ENCODE data around the gene CD4. TPM values are rescaled to one million over a fixed set of nuclear protein-coding genes. Genes with fewer than 3 reads are reported as not detected.

CD4 gene
- total RNA-seq, 1 experiment from 2014 or later: 0.42 TPM

- TF ChIP-seq SIN3A (IDR thresholded peaks at IDR 0.05; ENCODE audit: low read depth): no peak
- TF ChIP-seq ATF3 (IDR thresholded peaks at IDR 0.05): no peak
Observed at GRCh38 chr12:6855322-6855721, 66.0 kb downstream of the CD4 start (continued).

- peaks cover 60 to 73% of the 10 kb centered on the region in 2 experiments for H3K36me3 ChIP-seq (ENCODE audit: control insufficient read depth in 1 of 2, insufficient read depth in 2 of 2, low read length in 2 of 2)
- CTCF ChIA-PET: no interaction called here
- POLR2A ChIA-PET: interaction anchor here (1.1 kb wide), 1 partner anchor 10 kb away, joined by 3 read pairs; no protein-coding TSS in a partner anchor
- TF ChIP-seq TCF7L2 (IDR thresholded peaks at IDR 0.05; ENCODE audit: borderline replicate concordance, extremely low read depth, insufficient read depth, insufficient read length): no peak
- TF ChIP-seq ZNF274 (IDR thresholded peaks at IDR 0.05; ENCODE audit: low read depth, low read length): no peak
- no peak for TF ChIP-seq EGR1 (IDR thresholded peaks at IDR 0.05; ENCODE audit: low read depth)
- no peak for TF ChIP-seq ZBTB33 (IDR thresholded peaks at IDR 0.05; ENCODE audit: extremely low read depth, insufficient replicate concordance, low read length)
- TF ChIP-seq EZH2phosphoT487 (IDR thresholded peaks at IDR 0.05; ENCODE audit: borderline replicate concordance): no peak
- no peak for TF ChIP-seq RAD21 (IDR thresholded peaks at IDR 0.05; ENCODE audit: low read depth)
- no peak for TF ChIP-seq CBX3 (IDR thresholded peaks at IDR 0.05; ENCODE audit: low read depth)
- no peak for TF ChIP-seq CEBPB (IDR thresholded peaks at IDR 0.05; ENCODE audit: low read depth)
- TF ChIP-seq CTCF (IDR thresholded peaks at IDR 0.05 in 2 of 3, conservative IDR thresholded peaks at IDR 0.05 in 1 of 3; ENCODE audit: borderline replicate concordance in 1 of 3, insufficient read depth in 1 of 3, low read depth in 2 of 3, low read length in 2 of 3): no peak
- TF ChIP-seq JUND (IDR thresholded peaks at IDR 0.05): no peak
- TF ChIP-seq POLR2A (IDR thresholded peaks at IDR 0.05; ENCODE audit: borderline replicate concordance, extremely low read depth, insufficient read depth, insufficient read length): no peak
- no peak for TF ChIP-seq EZH2 (IDR thresholded peaks at IDR 0.05)
- TF ChIP-seq ELF1 (IDR thresholded peaks at IDR 0.05; ENCODE audit: borderline replicate concordance, low read depth): no peak
- TF ChIP-seq YY1 (IDR thresholded peaks at IDR 0.05; ENCODE audit: extremely low read depth, insufficient replicate concordance, low read depth, low read length): no peak
- no peak; the same call in 1 of the 2 replicates for TF ChIP-seq ZFX (IDR thresholded peaks at IDR 0.05)
- TF ChIP-seq REST (IDR thresholded peaks at IDR 0.05; ENCODE audit: low read depth): no peak
- H3K27me3 ChIP-seq (ENCODE audit: insufficient read depth, low read length): no peaks in the 10 kb centered on the region
- H3K79me2 ChIP-seq (ENCODE audit: insufficient read depth, low read length): peaks cover 18% of the 10 kb centered on the region
- H2AFZ ChIP-seq (ENCODE audit: low read depth, low read length, poor library complexity, severe bottlenecking): no peak overlapping the region
- BruUV-seq (replicated peaks): no TSS peak
- RAD21 ChIA-PET (ENCODE audit: low non-redundant PET in 1 of 2, low total read pairs in 2 of 2, uncharacterized antibody in 2 of 2, unreplicated experiment in 2 of 2): no interaction called here
- H3K9ac ChIP-seq (ENCODE audit: low read length): no peak overlapping the region
- peaks cover 2 to 4% of the 10 kb centered on the region in 2 experiments; a peak in 3 of 4 replicates for H3K4me1 ChIP-seq (ENCODE audit: control insufficient read depth in 1 of 2, insufficient read depth in 2 of 2, low read length in 2 of 2)
- H3K9me2 ChIP-seq (ENCODE audit: insufficient read depth): no peaks in the 10 kb centered on the region
- H3K27ac ChIP-seq (ENCODE audit: low read depth, low read length): no peak overlapping the region
- DNase-seq (ENCODE audit: low read depth, low spot score): no peak
- H3K4me3 ChIP-seq (replicated peaks in 1 of 2; ENCODE audit: low read depth in 1 of 2, low read length in 2 of 2): no peak overlapping the region
- H3K9me3 ChIP-seq (ENCODE audit: control insufficient read depth in 1 of 2, insufficient read depth in 1 of 2, low read depth in 1 of 2, low read length in 2 of 2): no peaks in the 10 kb centered on the region
- intact Hi-C loops (cut with micrococcal nuclease): no loop called here
- no peak for ATAC-seq
- no peaks in the 10 kb centered on the region for H4K20me1 ChIP-seq (ENCODE audit: insufficient read depth)
- H3K4me2 ChIP-seq (ENCODE audit: low read length): no peak overlapping the region
Observed at GRCh38 chr12:6858799-6859198, 69.5 kb downstream of the CD4 start.
